Breast epithelium (tissue), 3 donors: Measurements from ENCODE around the gene ZBTB14.

Source experiments
- CTCF ChIP-seq, 3 donors: fragments of 450-650 bp; IDR thresholded peaks; one replicate each; pipeline ENCODE4 v1.5.1; 2016 to 2017; ENCODE audit warnings: antibody characterized with exemption in 3 of 3, mild to moderate bottlenecking in 3 of 3, moderate library complexity in 3 of 3
- POLR2AphosphoS5 ChIP-seq, 3 donors: sonication (generic); formaldehyde crosslinking; IDR thresholded peaks; one replicate each; pipeline ENCODE4 v1.6.1; 2017; ENCODE audit warnings: antibody characterized with exemption in 3 of 3

GRCh38 chr18:5253910-5254309 lies 41.6 kb downstream of the ZBTB14 start:
- TF ChIP-seq POLR2AphosphoS5 (IDR thresholded peaks at IDR 0.05), result no peak
- TF ChIP-seq CTCF (IDR thresholded peaks at IDR 0.05), result no peak
